Medulla oblongata (tissue), 1 donor: ENCODE results near the gene NALCN.

Experiments
- DNase-seq: peaks from one replicate; pipeline ENCODE4 v3.0.0-alpha.2; 2015; ENCODE audit errors: extremely low spot score

Gene NALCN

DNA sequence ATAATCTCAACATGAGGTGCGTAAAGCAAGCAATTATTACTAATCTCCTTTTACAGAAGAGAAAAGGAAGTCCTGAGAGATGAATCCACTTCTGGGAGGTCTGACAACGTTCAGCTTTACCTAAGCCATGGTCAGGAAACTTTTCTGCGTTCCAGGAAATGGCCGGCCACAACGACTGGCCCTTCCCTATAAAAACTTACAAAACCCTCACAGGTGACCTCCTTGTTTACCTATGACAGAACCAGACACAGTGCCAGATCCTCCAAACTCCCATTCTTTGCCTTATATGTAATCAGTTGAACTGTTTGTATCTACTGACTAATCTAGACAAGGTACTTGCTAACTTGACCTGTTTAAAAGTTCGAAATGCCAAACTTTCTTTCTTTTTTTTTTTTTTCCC, 390.0 kb downstream of the NALCN start:
- DNase-seq: no peak

DNA sequence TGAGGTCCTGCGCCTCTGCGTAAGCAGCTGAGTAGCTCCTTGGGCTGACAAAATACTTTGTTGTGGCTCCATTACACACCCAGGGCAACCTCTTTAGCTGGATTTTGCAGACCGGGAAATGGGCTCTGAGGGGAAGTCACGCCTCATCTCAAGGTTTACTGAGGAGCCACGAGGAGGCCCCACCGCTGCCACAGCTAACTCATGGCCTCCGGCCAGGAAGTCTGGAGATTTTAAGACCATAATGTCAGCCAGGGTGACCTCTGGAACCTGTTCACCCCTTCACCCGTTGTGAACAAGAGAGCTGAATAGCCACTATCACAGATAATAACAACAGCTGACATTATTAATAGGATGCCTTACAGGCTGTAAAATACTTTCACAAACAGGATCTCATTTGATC, 390.4 kb downstream of the NALCN start:
- DNase-seq: no peak

DNA sequence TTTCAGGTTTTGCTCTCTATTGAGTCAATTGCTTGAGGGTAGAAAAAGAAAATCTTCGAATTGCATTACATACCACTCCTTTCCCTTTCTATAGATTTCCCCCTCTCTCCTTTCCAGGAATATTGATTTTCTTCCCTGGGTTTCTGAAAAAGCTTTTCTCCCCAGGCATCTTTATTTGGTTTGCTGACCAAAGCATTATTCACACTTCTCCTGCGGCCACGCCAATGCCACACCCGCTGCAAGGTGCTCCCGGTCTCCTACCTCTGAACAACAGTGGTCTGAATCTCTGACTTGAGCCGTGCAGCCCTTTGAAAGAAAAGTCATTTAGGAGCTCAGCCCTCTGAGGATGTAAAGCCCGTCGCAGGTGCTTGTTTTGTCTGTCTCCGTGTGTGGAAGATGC, 390.8 kb downstream of the NALCN start:
- DNase-seq: no peak

DNA sequence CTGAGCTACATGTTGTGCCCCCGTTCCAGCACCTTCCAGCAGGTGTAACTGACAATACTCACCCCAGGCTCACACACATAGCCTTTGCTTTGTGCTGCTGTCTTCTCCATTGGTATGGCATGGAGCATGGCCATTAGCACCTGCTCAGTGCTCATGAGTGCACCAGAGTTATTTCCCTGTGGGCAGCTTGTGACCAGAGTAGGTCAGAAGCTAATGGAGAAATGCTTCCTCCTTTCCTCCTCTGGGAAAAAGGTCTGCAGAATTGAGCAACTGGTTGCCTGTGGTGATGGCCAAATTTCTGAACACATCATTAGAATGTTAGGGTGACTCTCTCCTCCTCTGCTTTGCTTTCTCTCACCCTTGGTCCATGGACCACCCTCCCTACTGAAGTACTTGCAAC, 397.2 kb downstream of the NALCN start:
- no peak for DNase-seq

DNA sequence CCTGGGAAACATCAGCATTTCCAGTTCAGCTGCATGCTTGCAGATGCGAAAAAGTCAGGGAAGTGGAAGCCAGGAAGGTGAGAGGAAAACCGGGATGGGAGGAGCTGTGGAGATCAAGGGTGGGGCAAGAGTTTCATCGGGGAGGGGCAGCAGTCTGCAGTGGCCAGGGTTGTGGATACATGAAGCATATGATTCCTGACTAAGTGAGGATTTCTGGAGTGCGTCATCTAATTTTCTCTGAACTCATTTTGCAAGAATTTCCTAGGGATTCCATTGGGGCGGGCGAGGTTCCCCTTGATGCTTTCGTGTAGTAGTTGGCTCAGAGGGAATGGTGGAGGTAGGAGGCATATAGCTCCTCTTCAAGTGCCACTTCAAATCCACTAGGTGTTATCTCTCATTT, 397.6 kb downstream of the NALCN start:
- DNase-seq: no peak

DNA sequence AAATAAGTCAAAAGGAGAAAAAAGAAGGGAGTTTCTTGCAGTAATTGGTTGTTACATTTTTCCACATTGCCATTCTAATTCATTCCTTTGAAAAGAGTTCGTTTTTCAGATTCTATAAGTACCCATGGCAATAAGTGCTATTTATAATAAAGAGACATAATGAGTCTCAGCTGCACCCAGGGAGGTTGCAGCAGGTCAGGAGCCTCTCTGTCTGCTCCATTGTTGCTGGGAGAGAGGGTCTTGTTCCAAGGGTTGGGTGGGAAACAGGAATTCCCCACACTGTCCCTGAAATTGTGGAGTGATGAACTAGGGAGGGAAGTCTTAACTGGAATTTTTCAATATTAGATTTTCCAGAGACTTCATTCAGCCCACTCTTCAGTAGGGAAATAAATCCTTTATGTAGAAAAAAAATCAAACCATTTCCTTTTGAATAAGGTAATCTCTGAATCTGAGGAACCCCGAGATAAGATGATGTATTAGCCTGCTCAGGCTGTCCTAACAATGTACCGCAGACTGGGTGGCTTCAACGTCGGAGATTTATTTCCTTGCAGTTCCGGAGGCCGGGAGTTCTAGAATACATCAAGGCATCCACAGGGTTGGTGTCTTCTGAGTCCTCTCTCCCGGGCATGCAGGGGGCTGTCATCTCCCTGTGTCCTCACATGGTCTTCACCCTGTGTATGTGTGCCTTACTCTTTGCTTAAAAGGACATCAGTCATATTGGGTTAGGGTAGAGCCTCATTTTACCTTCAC, 399.0 kb downstream of the NALCN start:
- no peak for DNase-seq

DNA sequence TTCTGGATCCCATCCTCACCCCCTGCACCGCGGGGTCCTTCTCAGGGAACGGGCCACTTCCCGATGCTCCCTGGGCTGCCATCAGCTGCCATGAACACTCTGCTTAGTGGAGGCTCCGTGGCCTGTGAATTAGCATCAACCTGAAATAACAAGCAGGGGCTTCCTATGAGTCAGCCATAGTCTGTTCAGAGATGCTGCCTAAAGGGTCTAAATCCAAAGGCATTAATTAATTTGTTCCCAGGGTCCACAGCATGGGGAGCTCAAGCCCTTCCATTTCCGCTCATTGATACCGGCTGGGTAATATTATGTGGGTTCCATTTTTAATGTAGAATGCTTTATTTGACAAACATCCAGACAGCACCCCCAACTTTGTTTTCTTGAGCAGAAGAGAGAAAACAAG, 399.8 kb downstream of the NALCN start:
- DNase-seq: no peak

DNA sequence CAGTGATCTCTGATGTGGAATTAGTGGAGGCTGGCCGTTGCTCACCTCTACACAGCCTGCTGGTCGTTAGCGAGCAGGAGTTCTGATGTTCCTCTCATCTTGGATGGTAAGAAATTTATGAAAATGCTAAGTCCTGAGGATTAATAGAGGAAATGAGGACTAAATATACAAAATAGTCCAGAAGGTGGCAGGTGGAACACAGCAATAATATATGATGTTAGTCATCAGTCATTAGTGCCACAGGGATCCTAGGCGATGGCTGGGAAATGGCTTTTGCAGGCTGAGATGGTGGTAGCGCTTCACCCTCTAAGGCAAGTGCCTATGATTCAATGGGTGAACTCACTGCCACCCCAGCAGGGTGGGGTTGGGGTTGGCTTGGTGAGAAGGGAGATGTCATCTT, 403.1 kb downstream of the NALCN start:
- DNase-seq: no peak

DNA sequence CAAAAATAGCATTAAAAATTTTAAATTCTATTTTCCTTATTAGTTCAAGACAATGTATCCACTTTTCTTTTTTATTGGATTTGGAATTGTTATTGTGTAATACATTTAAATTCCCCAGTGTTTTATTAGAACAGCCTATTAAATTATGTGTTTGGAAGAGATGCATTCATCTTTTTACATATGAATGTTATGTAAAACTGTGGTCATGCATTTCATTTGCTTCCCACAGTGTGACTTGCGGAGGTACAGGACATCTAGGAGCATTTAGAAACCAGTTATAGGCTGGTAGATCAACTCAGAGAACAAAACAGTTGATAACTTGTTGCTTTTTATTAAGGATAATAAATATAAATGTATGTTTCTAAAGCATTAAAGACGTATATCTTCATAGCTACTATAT, 406.2 kb downstream of the NALCN start:
- DNase-seq: no peak

DNA sequence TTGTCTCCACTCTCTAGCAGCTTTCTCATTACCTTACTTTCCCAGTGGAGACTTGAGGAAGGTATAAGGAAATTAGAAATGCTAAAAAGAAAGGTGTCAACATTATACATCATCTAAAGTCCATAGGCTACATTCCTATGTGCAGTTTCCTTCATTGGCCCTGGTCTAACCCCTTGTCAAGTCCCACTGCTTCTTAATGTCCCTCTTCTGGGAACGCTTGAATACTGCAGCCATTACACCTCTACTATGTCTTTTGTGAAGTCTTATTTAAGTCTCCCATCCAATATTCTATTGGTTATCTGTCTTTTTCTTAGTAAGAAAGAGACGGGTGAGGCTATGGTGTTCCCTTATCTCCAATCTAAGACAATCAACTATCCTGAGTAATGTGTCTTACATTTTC, 409.1 kb downstream of the NALCN start:
- no peak for DNase-seq
